HepG2 (cell line): ENCODE data around the gene C1orf115. TPM values are rescaled to one million over a fixed set of nuclear protein-coding genes. Genes with fewer than 3 reads are reported as not detected.
A peak's percentile ranks its signal among the peaks of the same experiment; 100 is the strongest.

ENCODE experiments used
- ADNP ChIP-seq: sonication (generic); formaldehyde crosslinking; IDR thresholded peaks from 2 replicates; pipeline ENCODE4 v1.4.0; 2020; ENCODE audit warnings: missing genetic modification reagents
- CEBPB ChIP-seq: IDR thresholded peaks from 2 replicates; pipeline ENCODE4 v1.6.1; 2011; ENCODE audit warnings: low read depth, low read length, improper control_type of control experiment, borderline replicate concordance
- CHD4 ChIP-seq: fragments of 200-600 bp; sonication (generic); IDR thresholded peaks from 2 replicates; pipeline ENCODE4 v1.7.0; 2017; ENCODE audit warnings: mild to moderate bottlenecking, low read length, borderline replicate concordance
- FOXP1 ChIP-seq, 2 experiments: fragments of 450-650 bp in 1 of 2; IDR thresholded peaks; 2 replicates each; pipeline ENCODE4 v1.6.1; 2017 to 2018; ENCODE audit warnings: antibody characterized with exemption in 1 of 2
- HNRNPLL ChIP-seq: fragments of 200-400 bp; formaldehyde crosslinking; IDR thresholded peaks from 2 replicates; pipeline ENCODE4 v1.6.1; 2017; ENCODE audit warnings: mild to moderate bottlenecking, low read depth, low read length; ENCODE audit not compliant: poor library complexity, severe bottlenecking
- IRX3 ChIP-seq: sonication (generic); formaldehyde crosslinking; IDR thresholded peaks from 2 replicates; pipeline ENCODE4 v1.8.1; 2023; ENCODE audit warnings: mild to moderate bottlenecking, low read depth, missing genetic modification reagents, borderline replicate concordance
- MBD4 ChIP-seq: IDR thresholded peaks from 2 replicates; pipeline ENCODE4 v1.6.1; 2012; ENCODE audit warnings: low read length, inconsistent platforms, borderline replicate concordance
- NFYC ChIP-seq: IDR thresholded peaks from 2 replicates; pipeline ENCODE4 v1.6.1; 2016; ENCODE audit warnings: missing genetic modification reagents, missing compliant biosample characterization
- PHF21A ChIP-seq: sonication (generic); formaldehyde crosslinking; IDR thresholded peaks from 2 replicates; pipeline ENCODE4 v1.5.0; 2020; ENCODE audit warnings: mild to moderate bottlenecking, missing genetic modification reagents
- RARG ChIP-seq: sonication (generic); formaldehyde crosslinking; IDR thresholded peaks from 2 replicates; pipeline ENCODE4 v1.4.0; 2020; ENCODE audit warnings: low read depth, mild to moderate bottlenecking, missing genetic modification reagents
- SAP130 ChIP-seq: IDR thresholded peaks from 2 replicates; pipeline ENCODE4 v1.6.1; 2016; ENCODE audit warnings: low read depth
- SIX4 ChIP-seq: sonication (generic); formaldehyde crosslinking; IDR thresholded peaks from 2 replicates; pipeline ENCODE4 v1.4.0; 2020; ENCODE audit warnings: missing genetic modification reagents
- TAF1 ChIP-seq: sonication (generic); formaldehyde crosslinking; IDR thresholded peaks from 2 replicates; pipeline ENCODE4 v1.4.0; 2020; ENCODE audit warnings: missing genetic modification reagents
- TBX3 ChIP-seq: fragments of 450-650 bp; IDR thresholded peaks from 2 replicates; pipeline ENCODE4 v1.6.1; 2017; ENCODE audit warnings: antibody characterized with exemption, mild to moderate bottlenecking, inconsistent platforms, borderline replicate concordance
- TOPORS ChIP-seq: sonication (generic); formaldehyde crosslinking; IDR thresholded peaks from 2 replicates; pipeline ENCODE4 v1.8.0; 2023; ENCODE audit warnings: mild to moderate bottlenecking, missing genetic modification reagents
- ZC3H13 ChIP-seq: sonication (generic); formaldehyde crosslinking; IDR thresholded peaks from 2 replicates; pipeline ENCODE4 v1.8.1; 2023; ENCODE audit warnings: mild to moderate bottlenecking, missing genetic modification reagents, moderate library complexity
- ZNF562 ChIP-seq: sonication (generic); formaldehyde crosslinking; IDR thresholded peaks from 2 replicates; pipeline ENCODE4 v1.8.0; 2022; ENCODE audit warnings: missing genetic modification reagents, borderline replicate concordance
- ZNF782 ChIP-seq: sonication (generic); formaldehyde crosslinking; IDR thresholded peaks from 2 replicates; pipeline ENCODE4 v1.4.0; 2020; ENCODE audit warnings: missing genetic modification reagents, mild to moderate bottlenecking, borderline replicate concordance
- polyA plus RNA-seq, 8 experiments: library from polyadenylated mRNA; depleted of rRNA in 3 of 8; stranded (reverse) in 7 of 8; unstranded in 1 of 8; fragments of >200 nt; fragmentation: Illumina TruSeq in 4 of 8; extraction: Trizol in 4 of 8; gene quantifications; 2 replicates each; pipeline versions ENCODE4 v1.2.1 to v1.2.3, GENCODE V29; 2011 to 2016; ENCODE audit warnings: low read depth in 4 of 8, missing spikeins in 1 of 8, mixed read lengths in 1 of 8; ENCODE audit not compliant: insufficient read depth in 1 of 8
- total RNA-seq, 5 experiments: library from RNA; depleted of rRNA; stranded (reverse); fragments of >200 nt; fragmentation: Illumina TruSeq; extraction: Trizol; gene quantifications; 2 replicates each; pipeline ENCODE4 v1.2.3, GENCODE V29; 2016; ENCODE audit warnings: low read depth in 1 of 5
- TF ChIP-seq, protein P1 (sequence below): IDR thresholded peaks from 2 replicates; pipeline ENCODE4 v1.4.0; 2020; ENCODE audit warnings: mild to moderate bottlenecking, missing genetic modification reagents
- TF ChIP-seq, protein P2 (sequence below): sonication (generic); formaldehyde crosslinking; IDR thresholded peaks from 2 replicates; pipeline ENCODE4 v1.4.0; 2020; ENCODE audit warnings: missing genetic modification reagents
- TF ChIP-seq, protein P3 (sequence below): sonication (generic); formaldehyde crosslinking; IDR thresholded peaks from 2 replicates; pipeline ENCODE4 v1.5.0; 2020; ENCODE audit warnings: missing genetic modification reagents

C1orf115 gene
- total and polyA plus RNA-seq, 2 of the 13 experiments (the other 11 are each of a cell fraction or from before 2014, with no cell fraction given) = 25.2 to 85.9 TPM

DNA sequence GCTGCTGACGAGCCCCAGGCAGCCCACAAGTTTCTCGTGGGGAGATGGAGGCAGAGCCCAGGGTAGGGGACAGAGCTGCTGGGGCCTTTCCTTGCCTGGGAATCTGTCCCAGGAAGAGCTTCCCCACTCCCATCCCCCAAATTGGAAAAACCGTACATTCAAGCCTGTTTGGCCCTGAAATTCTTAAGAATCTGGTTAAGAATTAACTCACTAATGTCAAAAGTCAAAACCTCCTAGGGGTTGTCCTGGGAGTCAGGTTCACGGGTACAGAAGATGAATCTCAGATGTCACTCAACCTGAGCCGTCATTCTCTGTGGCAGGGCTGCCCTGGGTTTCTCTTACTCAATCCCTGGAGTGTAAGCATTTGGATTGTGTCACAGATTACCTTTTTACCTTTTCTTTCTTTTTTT lies 8.4 kb downstream of the C1orf115 start (continued):
- TF ChIP-seq FOXP1 (IDR thresholded peaks at IDR 0.05) = no peak
- TF ChIP-seq FOXP1 (CRISPR knock-in tag; IDR thresholded peaks at IDR 0.05) = no peak
- TF ChIP-seq SAP130 (CRISPR knock-in tag) = peak; percentile 51; the same call in 1 of the 2 replicates
- TF ChIP-seq TAF1 = no peak
- TF ChIP-seq ZC3H13 = no peak
- TF ChIP-seq CHD4 = no peak
- TF ChIP-seq CEBPB = peak; percentile 75; the same call in 1 of the 2 replicates
- TF ChIP-seq TBX3 = no peak
- TF ChIP-seq RARG (CRISPR knock-in tag) = no peak
- TF ChIP-seq NFYC (CRISPR knock-in tag) = no peak
- TF ChIP-seq SIX4 (CRISPR knock-in tag) = peak; percentile 46; the same call in 1 of the 2 replicates
- TF ChIP-seq ZNF782 (CRISPR knock-in tag) = no peak
- TF ChIP-seq MBD4 = no peak
- TF ChIP-seq ADNP = no peak
- TF ChIP-seq, protein P1, sequence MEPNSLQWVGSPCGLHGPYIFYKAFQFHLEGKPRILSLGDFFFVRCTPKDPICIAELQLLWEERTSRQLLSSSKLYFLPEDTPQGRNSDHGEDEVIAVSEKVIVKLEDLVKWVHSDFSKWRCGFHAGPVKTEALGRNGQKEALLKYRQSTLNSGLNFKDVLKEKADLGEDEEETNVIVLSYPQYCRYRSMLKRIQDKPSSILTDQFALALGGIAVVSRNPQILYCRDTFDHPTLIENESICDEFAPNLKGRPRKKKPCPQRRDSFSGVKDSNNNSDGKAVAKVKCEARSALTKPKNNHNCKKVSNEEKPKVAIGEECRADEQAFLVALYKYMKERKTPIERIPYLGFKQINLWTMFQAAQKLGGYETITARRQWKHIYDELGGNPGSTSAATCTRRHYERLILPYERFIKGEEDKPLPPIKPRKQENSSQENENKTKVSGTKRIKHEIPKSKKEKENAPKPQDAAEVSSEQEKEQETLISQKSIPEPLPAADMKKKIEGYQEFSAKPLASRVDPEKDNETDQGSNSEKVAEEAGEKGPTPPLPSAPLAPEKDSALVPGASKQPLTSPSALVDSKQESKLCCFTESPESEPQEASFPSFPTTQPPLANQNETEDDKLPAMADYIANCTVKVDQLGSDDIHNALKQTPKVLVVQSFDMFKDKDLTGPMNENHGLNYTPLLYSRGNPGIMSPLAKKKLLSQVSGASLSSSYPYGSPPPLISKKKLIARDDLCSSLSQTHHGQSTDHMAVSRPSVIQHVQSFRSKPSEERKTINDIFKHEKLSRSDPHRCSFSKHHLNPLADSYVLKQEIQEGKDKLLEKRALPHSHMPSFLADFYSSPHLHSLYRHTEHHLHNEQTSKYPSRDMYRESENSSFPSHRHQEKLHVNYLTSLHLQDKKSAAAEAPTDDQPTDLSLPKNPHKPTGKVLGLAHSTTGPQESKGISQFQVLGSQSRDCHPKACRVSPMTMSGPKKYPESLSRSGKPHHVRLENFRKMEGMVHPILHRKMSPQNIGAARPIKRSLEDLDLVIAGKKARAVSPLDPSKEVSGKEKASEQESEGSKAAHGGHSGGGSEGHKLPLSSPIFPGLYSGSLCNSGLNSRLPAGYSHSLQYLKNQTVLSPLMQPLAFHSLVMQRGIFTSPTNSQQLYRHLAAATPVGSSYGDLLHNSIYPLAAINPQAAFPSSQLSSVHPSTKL (CRISPR knock-in tag) = peak; percentile 89
- no peak for TF ChIP-seq TOPORS (CRISPR knock-in tag)
- no peak for TF ChIP-seq HNRNPLL
- TF ChIP-seq, protein P2, sequence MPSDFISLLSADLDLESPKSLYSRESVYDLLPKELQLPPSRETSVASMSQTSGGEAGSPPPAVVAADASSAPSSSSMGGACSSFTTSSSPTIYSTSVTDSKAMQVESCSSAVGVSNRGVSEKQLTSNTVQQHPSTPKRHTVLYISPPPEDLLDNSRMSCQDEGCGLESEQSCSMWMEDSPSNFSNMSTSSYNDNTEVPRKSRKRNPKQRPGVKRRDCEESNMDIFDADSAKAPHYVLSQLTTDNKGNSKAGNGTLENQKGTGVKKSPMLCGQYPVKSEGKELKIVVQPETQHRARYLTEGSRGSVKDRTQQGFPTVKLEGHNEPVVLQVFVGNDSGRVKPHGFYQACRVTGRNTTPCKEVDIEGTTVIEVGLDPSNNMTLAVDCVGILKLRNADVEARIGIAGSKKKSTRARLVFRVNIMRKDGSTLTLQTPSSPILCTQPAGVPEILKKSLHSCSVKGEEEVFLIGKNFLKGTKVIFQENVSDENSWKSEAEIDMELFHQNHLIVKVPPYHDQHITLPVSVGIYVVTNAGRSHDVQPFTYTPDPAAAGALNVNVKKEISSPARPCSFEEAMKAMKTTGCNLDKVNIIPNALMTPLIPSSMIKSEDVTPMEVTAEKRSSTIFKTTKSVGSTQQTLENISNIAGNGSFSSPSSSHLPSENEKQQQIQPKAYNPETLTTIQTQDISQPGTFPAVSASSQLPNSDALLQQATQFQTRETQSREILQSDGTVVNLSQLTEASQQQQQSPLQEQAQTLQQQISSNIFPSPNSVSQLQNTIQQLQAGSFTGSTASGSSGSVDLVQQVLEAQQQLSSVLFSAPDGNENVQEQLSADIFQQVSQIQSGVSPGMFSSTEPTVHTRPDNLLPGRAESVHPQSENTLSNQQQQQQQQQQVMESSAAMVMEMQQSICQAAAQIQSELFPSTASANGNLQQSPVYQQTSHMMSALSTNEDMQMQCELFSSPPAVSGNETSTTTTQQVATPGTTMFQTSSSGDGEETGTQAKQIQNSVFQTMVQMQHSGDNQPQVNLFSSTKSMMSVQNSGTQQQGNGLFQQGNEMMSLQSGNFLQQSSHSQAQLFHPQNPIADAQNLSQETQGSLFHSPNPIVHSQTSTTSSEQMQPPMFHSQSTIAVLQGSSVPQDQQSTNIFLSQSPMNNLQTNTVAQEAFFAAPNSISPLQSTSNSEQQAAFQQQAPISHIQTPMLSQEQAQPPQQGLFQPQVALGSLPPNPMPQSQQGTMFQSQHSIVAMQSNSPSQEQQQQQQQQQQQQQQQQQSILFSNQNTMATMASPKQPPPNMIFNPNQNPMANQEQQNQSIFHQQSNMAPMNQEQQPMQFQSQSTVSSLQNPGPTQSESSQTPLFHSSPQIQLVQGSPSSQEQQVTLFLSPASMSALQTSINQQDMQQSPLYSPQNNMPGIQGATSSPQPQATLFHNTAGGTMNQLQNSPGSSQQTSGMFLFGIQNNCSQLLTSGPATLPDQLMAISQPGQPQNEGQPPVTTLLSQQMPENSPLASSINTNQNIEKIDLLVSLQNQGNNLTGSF (CRISPR knock-in tag) = no peak
- TF ChIP-seq, protein P3, sequence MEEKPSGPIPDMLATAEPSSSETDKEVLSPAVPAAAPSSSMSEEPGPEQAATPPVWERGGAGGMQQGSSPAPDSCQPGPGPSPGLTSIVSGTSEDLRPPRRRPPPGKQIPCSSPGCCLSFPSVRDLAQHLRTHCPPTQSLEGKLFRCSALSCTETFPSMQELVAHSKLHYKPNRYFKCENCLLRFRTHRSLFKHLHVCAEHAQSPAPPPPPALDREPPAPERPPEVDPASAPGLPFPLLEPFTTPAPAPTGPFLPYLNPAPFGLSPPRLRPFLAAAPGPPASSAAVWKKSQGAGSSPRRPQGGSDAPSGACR (CRISPR knock-in tag) = no peak
- no peak for TF ChIP-seq IRX3 (CRISPR knock-in tag)
- peak; percentile 82; the same call in 1 of the 2 replicates for TF ChIP-seq PHF21A (CRISPR knock-in tag)
- no peak for TF ChIP-seq ZNF562 (CRISPR knock-in tag)
